GM12891 (cell line): ENCODE measurements around the gene TULP1.

Experiments used
- POLR2A ChIP-seq: IDR thresholded peaks from 2 replicates; pipeline ENCODE4 v1.6.1; 2011; ENCODE audit warnings: low read depth, low read length, control low read depth
- POLR2AphosphoS5 ChIP-seq: IDR thresholded peaks from 2 replicates; pipeline ENCODE4 v1.6.1; 2011; ENCODE audit warnings: low read depth, low read length, control low read depth
- POU2F2 ChIP-seq: IDR thresholded peaks from 2 replicates; pipeline ENCODE4 v1.6.1; 2011; ENCODE audit warnings: low read depth, mild to moderate bottlenecking, control low read depth, low read length, moderate library complexity
- SPI1 ChIP-seq: IDR thresholded peaks from 2 replicates; pipeline ENCODE4 v1.6.1; 2011; ENCODE audit warnings: low read depth, low read length, control low read depth
- TAF1 ChIP-seq: IDR thresholded peaks from 2 replicates; pipeline ENCODE4 v1.6.1; 2011; ENCODE audit warnings: low read depth, low read length, control low read depth

DNA sequence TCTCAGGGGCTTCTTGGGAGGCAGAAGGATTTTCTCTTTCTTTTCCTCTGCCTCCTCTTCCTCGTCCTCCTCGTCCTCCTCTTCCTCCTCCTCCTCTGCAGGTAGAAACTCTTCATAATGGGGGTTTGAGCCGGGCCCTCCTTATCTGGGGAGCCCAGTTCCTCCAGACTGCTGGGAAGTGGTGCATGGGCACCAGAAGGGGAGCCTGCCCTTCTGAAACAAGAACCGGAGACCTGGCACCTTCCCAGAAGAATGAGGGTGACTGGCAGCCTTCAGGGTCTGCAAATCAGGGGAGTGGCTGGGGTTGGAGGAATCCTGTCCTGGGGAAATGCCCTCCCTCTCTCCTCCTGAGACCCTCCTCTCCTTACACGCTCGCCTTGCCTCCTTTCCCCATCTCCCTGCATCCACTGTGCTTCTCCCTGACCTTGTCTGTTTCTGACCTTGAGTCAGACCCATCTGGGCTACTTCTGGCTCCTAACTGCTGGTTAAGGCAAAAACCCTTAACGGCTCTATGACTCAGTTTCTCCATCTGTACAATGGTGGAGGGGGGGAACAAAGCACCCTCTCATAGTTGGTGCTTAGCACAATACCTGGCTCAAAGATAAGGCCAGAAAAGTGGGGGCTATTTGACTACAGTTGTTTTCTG is 1.7 kb downstream of the TULP1 start:
- TF ChIP-seq POLR2A: no peak
- TF ChIP-seq TAF1: no peak
- TF ChIP-seq POLR2AphosphoS5: no peak
- TF ChIP-seq SPI1: no peak
- TF ChIP-seq POU2F2: no peak
